ENCODE measurements around the gene GPR18.
"Not testable (repeated sequence)": the region's sequence is repeated elsewhere in the genome, so short reads cannot be mapped to it uniquely, and the experiment has no call there.

The GPR18 gene

DNA sequence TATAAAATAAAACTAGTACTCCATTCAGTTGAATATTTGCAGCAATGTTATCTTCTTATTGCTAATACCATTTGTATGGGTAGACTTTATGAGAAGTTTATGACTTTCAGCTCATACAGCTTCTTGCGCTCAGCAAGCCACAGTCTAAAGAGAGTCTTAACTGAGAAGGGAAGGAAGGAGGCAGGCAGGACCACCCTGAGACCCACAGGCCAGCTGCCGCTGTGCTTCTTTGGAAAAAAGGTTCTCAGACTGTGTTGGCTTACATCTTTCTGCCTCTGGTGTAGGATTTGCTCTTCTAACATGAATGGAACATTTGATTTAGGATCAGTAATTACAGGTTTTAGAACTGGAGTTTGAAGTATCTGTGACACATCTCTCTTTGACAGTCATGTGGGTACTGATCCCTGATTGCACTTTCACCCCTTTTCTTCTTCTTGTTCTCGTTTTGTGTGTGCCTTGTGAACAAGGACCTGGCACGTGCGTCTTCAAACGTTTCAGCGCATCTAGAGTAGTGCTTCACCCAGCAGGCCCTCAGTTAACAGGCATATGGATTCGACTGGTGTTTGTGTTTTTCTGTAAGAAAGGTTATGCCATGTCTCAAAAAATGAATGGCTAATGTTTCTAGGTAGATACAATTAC lies 7.1 kb upstream of the GPR18 start:
- DNase-seq, result no peak

- DNase-seq, result no peak
These were observed 5.9 kb upstream of the GPR18 start for GRCh38 chr13:99264051-99264450.

GRCh38 chr13:99263126-99263785 lies 5.1 kb upstream of the GPR18 start:
- no peak for DNase-seq

DNA sequence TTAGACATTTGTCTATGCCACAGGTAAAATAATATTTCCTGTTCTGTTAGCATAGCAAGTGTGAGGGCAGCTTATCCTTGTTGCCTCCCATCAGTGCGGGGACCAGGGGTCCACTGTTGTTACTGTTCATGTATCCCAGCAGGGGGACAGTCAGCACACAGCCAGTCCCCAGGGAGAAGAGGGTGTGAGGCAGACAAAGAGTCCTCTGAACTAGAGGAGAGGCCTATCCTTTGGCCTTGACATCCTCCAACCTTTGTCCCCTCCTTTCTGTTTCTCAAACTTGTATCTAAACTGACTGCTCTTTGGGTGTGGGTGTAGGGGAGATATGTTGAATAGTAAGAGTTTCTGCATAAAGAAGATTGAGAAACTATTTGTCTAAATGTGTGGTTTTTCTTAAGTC lies 2.9 kb upstream of the GPR18 start:
- no peak for DNase-seq

DNA sequence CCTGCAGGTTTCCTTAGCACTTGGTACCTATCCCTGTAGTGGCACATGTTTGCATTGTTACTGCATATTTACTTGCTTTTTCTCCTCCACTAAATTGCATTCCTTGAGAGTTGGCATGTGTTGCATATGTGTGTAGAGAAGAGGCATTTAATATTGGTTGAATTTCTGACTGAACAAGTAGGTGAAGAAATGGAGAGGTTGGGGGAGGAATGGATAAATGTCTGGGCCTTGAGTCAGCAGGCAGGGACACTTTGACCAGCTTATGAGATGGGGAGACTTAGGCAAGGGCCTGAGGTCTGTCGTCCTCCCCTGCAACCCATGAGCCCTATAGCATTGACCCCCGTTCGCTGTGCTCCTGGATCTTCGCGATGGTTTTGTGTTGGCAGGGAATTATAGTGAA lies 2.0 kb upstream of the GPR18 start:
- no peak for DNase-seq

GRCh38 chr13:99258946-99259345 lies 767 bp upstream of the GPR18 start:
- DNase-seq, result peak; percentile 60

DNA sequence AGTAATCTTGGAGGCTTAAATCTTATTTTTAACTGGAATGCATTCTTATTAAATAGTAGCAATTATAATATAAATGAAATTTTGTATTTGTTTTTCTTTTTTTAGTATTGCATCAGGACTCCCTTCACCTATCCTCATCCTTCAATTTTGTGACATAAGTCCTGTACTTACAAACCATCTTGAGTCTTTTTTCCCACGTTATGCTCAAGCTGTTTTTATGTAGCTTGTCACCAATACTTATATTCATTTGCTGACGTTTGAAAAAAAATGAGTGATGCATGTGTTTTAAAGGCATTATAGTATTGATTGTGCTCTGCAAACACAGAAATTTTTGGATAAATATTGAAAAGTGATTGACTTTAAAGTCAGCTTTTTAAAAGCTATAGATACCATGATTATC lies 888 bp downstream of the GPR18 start:
- no peak for DNase-seq

- no peak for DNase-seq
These were observed 1.5 kb downstream of the GPR18 start for GRCh38 chr13:99256709-99257108.

DNA sequence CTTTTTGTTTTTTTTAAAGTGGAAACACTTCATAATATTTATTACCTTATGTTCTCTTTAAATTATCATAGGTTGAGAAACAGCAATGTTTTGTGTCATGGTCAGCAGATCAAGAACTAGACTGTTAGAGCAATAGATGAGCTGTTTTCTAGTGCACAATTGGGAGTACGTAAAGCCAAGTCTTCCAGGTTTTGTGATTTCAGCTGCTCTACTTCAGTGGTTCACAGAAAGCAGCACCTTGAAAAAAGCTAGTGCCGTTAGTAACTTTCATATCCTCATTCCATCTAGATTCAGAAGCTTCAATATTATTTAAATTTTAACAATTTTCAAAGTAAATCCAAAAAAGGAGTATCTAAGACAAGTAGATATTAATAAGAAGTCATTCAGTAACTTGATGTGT lies 1.9 kb downstream of the GPR18 start:
- no peak for DNase-seq

- DNase-seq, result no peak
These were observed 2.9 kb downstream of the GPR18 start for GRCh38 chr13:99255271-99255670.

GRCh38 chr13:99254830-99255229 lies 3.3 kb downstream of the GPR18 start:
- no peak for DNase-seq

GRCh38 chr13:99251921-99252320 lies 6.3 kb downstream of the GPR18 start:
- no peak for DNase-seq

GRCh38 chr13:99250982-99251825 lies 7.0 kb downstream of the GPR18 start:
- no peak for DNase-seq

- not testable (repeated sequence) for DNase-seq
These were observed 8.6 kb downstream of the GPR18 start for GRCh38 chr13:99249606-99250005.

GRCh38 chr13:99249178-99249577 lies 9.0 kb downstream of the GPR18 start:
- DNase-seq, result not testable (repeated sequence)

GRCh38 chr13:99246100-99246499 lies 12.1 kb downstream of the GPR18 start:
- DNase-seq, result no peak

DNA sequence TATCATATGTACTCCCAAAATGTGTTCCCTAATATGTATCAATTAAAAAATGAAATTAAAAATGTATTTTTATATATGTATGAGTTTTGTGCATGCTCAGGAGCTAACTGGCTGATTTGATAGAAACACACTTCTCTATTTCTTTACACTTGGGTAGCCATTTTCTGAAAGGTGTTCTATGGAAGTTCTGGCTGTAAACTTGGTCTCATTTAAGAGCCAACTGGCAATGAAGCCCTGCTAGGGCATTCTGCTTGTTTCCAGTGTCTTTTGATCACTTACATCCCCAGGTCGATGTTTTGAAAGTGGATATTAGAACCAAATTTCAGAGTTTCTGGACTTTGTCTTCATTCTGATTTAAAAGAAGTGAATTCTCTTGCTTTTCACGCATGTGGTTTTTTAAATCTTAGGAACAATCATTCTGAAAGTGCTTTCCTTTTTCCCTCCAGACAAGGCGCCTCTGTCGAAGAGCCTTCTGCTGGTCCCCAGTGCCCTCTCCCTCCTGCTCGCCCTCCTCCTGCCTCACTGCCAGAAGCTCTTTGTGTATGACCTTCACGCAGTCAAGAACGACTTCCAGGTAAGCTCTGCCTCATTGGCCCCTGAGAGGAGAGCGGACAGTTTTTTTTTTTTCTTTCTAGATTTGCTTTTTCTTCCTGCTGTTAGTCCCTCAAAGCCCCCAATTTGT lies 20.1 kb downstream of the GPR18 start:
- DNase-seq, result peak; percentile 41

DNA sequence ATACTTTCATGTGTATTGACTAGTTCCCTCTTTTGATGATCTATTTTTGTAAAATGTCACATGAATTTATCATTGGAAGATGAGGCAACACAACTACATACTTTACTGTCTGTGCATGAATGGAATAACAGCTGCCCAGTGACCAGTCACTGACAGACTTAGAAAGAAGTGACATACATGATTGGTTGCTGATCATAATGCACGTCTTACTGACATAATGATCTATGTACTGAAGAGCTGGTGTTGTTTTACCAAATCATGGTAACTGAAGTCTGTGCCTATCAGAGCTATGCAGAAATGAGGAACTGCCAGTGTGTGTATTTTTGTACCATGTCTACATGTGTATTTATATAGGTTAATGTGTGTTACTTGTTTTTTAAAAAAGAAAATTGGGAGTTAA lies 26.5 kb downstream of the GPR18 start:
- DNase-seq, result no peak

DNA sequence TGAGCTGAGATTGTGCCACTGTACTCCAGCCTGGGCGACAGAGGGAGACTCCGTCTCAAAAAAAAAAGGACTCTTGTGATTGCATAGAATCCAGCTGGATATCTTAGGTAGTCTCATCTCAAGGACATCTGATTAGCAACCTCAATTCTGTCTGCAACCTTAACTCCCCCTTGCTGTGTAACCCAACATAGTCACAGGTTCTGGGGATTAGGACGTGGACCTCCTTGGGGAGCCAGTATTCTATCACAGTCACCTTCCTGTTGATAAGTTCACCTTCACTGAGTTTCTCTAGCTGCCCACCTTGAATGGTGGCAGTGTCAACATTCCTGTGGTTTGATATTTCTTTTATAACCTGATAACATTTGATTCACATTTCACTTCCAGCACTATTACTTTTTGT lies 27.2 kb downstream of the GPR18 start:
- DNase-seq, result no peak

DNA sequence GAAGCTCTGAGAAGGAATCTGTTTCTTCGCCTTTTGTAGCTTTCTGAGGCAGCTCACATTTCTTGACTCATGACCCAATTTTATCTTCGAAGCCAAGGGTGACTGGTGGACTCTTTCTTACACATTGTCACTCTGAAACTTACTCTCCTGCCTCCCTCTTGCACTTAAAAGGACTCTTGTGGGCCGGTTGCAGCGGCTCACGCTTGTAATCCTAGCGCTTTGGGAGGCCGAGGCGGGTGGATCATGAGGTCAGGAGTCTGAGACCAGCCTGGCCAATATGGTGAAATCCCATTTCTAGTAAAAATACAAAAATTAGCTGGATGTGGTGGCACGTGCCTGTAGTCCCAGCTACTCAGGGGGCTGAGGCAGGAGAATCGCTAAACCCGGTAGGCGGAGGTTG lies 27.6 kb downstream of the GPR18 start:
- not testable (repeated sequence) for DNase-seq

DNA sequence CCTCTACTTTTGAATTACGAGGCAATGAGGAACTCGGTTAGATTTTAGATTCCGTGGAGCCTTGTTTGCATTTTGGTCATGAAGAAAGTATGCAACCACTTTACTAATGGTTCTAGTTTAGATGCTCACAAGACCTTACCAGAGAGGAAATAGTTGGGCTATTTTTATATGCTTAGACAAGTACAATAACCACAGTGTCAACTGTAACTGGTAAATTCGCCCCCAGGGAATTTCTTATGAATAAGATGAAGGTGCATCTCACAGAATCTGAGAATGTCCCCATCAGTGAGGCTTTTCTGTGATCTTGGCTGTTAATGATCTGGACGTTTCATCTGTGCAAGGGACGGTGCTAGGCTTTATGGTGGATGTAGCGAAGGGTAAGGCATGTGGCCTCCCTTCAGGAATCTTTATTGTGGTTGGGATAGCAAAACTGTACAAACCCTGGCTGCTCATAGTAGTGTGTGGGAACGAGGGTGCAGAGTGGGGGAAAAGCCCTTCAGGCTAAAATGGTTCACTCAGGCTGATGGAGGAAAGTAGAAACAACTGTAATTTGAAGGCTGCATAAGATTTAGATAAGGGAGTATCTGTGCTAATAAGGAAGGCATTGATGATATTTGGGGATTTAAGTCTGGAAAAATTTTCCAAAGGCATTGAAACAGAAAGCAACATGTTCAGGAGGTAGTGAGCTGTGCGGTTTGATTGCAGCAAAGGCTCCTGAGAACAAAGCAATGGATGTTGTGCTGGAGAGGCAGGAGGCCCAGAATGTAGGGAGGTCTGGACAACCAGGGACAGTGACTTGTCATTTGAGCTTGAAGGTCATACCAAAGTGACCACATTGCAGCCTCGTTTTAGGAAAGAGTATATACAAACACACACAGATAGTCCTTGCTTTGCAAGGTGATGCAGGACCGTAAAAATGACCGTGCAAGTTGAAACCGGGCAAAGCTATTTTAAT lies 29.2 kb downstream of the GPR18 start:
- DNase-seq, result peak; percentile 63
